ENCODE measurements around the gene ARHGAP15. TPM values are rescaled to one million over a fixed set of nuclear protein-coding genes. Genes with fewer than 3 reads are reported as not detected.
A peak's percentile ranks its signal among the peaks of the same experiment; 100 is the strongest.
"Not testable (repeated sequence)": the region's sequence is repeated elsewhere in the genome, so short reads cannot be mapped to it uniquely, and the experiment has no call there.

ARHGAP15 gene
- 33.8 TPM for total RNA-seq

GRCh38 chr2:143128681-143129580, at the start of gene ARHGAP15:
ARHGAP15 (plus strand) TSS chr2:143129419.
- no peak for DNase-seq

GRCh38 chr2:143081616-143082015, 47.6 kb upstream of the ARHGAP15 start:
- no peak for DNase-seq

- DNase-seq = no peak
Measured at GRCh38 chr2:143083636-143084035, 45.6 kb upstream of the ARHGAP15 start.

GRCh38 chr2:143084462-143084861, 44.8 kb upstream of the ARHGAP15 start:
- DNase-seq = no peak

GRCh38 chr2:143085125-143085784, 44.0 kb upstream of the ARHGAP15 start:
- DNase-seq = no peak

GRCh38 chr2:143087033-143087432, 42.2 kb upstream of the ARHGAP15 start:
- no peak for DNase-seq

GRCh38 chr2:143088388-143088787, 40.8 kb upstream of the ARHGAP15 start:
- no peak for DNase-seq

- not testable (repeated sequence) for DNase-seq
Measured at GRCh38 chr2:143089520-143089919, 39.7 kb upstream of the ARHGAP15 start.

GRCh38 chr2:143110758-143111428, 18.3 kb upstream of the ARHGAP15 start:
- DNase-seq = peak; percentile 45

- no peak for DNase-seq
Measured at GRCh38 chr2:143117225-143117624, 12.0 kb upstream of the ARHGAP15 start.

GRCh38 chr2:143121079-143121478, 8.1 kb upstream of the ARHGAP15 start:
- DNase-seq = no peak

GRCh38 chr2:143121957-143122356, 7.3 kb upstream of the ARHGAP15 start:
- DNase-seq = no peak

- DNase-seq = no peak
Measured at GRCh38 chr2:143123911-143124310, 5.3 kb upstream of the ARHGAP15 start.

- no peak for DNase-seq
Measured at GRCh38 chr2:143124445-143124844, 4.8 kb upstream of the ARHGAP15 start.

GRCh38 chr2:143125717-143126116, 3.5 kb upstream of the ARHGAP15 start:
- no peak for DNase-seq

- no peak for DNase-seq
Measured at GRCh38 chr2:143132355-143132754, 3.1 kb downstream of the ARHGAP15 start.

- no peak for DNase-seq
Measured at GRCh38 chr2:143133783-143134182, 4.6 kb downstream of the ARHGAP15 start.

- DNase-seq = no peak
Measured at GRCh38 chr2:143138292-143138691, 9.1 kb downstream of the ARHGAP15 start.

- DNase-seq = no peak
Measured at GRCh38 chr2:143139835-143140393, 10.7 kb downstream of the ARHGAP15 start.

GRCh38 chr2:143140864-143141661, 11.8 kb downstream of the ARHGAP15 start:
- no peak for DNase-seq

- DNase-seq = no peak
Measured at GRCh38 chr2:143142598-143142997, 13.4 kb downstream of the ARHGAP15 start.
